HT1080 (cell line): ENCODE results near the gene PROB1. TPM values are rescaled to one million over a fixed set of nuclear protein-coding genes. Genes with fewer than 3 reads are reported as not detected.
"Not testable (repeated sequence)": the region's sequence is repeated elsewhere in the genome, so short reads cannot be mapped to it uniquely, and the experiment has no call there.

Experiments used
- DNase-seq: peaks from one replicate; pipeline ENCODE4 v3.0.0-alpha.2; 2015; ENCODE audit warnings: low read depth
- total RNA-seq: library from RNA; depleted of rRNA; stranded (reverse); fragments of >200 nt; shearing (Covaris generic); gene quantifications from 2 replicates; pipeline ENCODE4 v1.2.3, GENCODE V29; 2014

Gene PROB1
- total RNA-seq, 1 experiment from 2014 or later, result 0.53 TPM

GRCh38 chr5:139393497-139394122, 1.3 kb downstream of the PROB1 start:
- DNase-seq, result no peak

GRCh38 chr5:139392678-139393496, 2.0 kb downstream of the PROB1 start:
- DNase-seq, result no peak

- DNase-seq, result no peak
Measured at GRCh38 chr5:139392324-139392677, 2.6 kb downstream of the PROB1 start.

- DNase-seq, result peak; percentile 42
Measured at GRCh38 chr5:139391570-139392323, 3.2 kb downstream of the PROB1 start.

- DNase-seq, result no peak
Measured at GRCh38 chr5:139390639-139391569, 4.0 kb downstream of the PROB1 start.

GRCh38 chr5:139389701-139390638, 4.9 kb downstream of the PROB1 start, which contains the start of gene MZB1:
MZB1 (minus strand) TSS chr5:139389913; CDS start chr5:139389856, 57 bp downstream.
- no peak for DNase-seq

- DNase-seq, result no peak
Measured at GRCh38 chr5:139388198-139388821, 6.6 kb downstream of the PROB1 start.

- no peak for DNase-seq
Measured at GRCh38 chr5:139387611-139388197, 7.2 kb downstream of the PROB1 start.

GRCh38 chr5:139386956-139387355, 7.9 kb downstream of the PROB1 start:
- DNase-seq, result not testable (repeated sequence)

- DNase-seq, result no peak
Measured at GRCh38 chr5:139386050-139386438, 8.9 kb downstream of the PROB1 start.

- peak; percentile 71 for DNase-seq
Measured at GRCh38 chr5:139385061-139386049, 9.5 kb downstream of the PROB1 start.

- DNase-seq, result no peak
Measured at GRCh38 chr5:139384591-139385051, 10.3 kb downstream of the PROB1 start.

- DNase-seq, result no peak
Measured at GRCh38 chr5:139383993-139384590, 10.8 kb downstream of the PROB1 start.

- no peak for DNase-seq
Measured at GRCh38 chr5:139383275-139383992, 11.5 kb downstream of the PROB1 start, which contains the start of gene SLC23A1. SLC23A1 (minus strand) TSS chr5:139383297; CDS start chr5:139383253, 44 bp downstream.

GRCh38 chr5:139382807-139383206, 12.1 kb downstream of the PROB1 start:
- no peak for DNase-seq
